WERI-Rb-1 (cell line): ENCODE measurements around the gene NPAS3.

ENCODE experiments used
- DNase-seq: peaks from one replicate; pipeline ENCODE4 v3.0.0-alpha.2; 2020
- H3K27ac ChIP-seq: fragments of 250-450 bp; sonication (Bioruptor Pico); 2 replicates; pipeline ENCODE4 v1.5.1; 2020; ENCODE audit warnings: mild to moderate bottlenecking, moderate library complexity
- H3K27me3 ChIP-seq: fragments of 250-450 bp; sonication (Bioruptor Pico); 2 replicates; pipeline ENCODE4 v1.5.1; 2021; ENCODE audit warnings: mild to moderate bottlenecking, low read depth, moderate library complexity; ENCODE audit not compliant: insufficient read depth, severe bottlenecking
- H3K36me3 ChIP-seq: fragments of 250-450 bp; sonication (Bioruptor Pico); 2 replicates; pipeline ENCODE4 v1.5.1; 2020; ENCODE audit warnings: mild to moderate bottlenecking, moderate library complexity
- H3K4me3 ChIP-seq: 2 replicates; pipeline ENCODE4 v1.5.1; 2011; ENCODE audit warnings: low read depth, mild to moderate bottlenecking, control low read depth, low read length
- H3K9me3 ChIP-seq: fragments of 250-450 bp; sonication (Bioruptor Pico); 2 replicates; pipeline ENCODE4 v1.5.1; 2021; ENCODE audit warnings: mild to moderate bottlenecking, moderate library complexity; ENCODE audit not compliant: severe bottlenecking
- CTCF ChIP-seq: IDR thresholded peaks from 2 replicates; pipeline ENCODE4 v1.5.1; 2011; ENCODE audit warnings: low read depth, mild to moderate bottlenecking, control low read depth, inconsistent platforms, low read length

The NPAS3 gene

DNA sequence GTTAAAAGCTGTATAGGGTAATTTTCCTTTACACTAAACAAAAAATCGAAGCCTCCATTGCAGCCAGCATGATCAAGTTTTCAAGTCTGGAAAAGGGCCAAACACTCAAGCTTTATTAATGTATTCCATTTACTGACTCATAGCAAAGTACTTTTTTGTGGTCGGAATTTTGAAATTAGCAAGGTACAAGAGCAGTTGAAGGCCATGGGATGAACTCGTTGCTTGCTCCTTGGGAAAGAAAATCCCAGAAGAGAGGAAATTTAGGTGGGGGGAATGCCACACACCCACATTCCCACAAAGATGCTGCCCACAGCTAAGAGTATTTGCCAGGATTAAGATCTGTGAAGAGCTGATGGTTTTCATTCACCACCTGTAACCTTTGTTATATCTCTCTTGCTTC is 678.5 kb downstream of the NPAS3 start:
- no peak overlapping the region for H3K27ac ChIP-seq
- DNase-seq, result no peak
- no peak for TF ChIP-seq CTCF
- no peaks in the 10 kb centered on the region for H3K9me3 ChIP-seq
- H3K36me3 ChIP-seq, result no peaks in the 10 kb centered on the region
- H3K27me3 ChIP-seq, result no peaks in the 10 kb centered on the region
- H3K4me3 ChIP-seq, result no peak overlapping the region

GRCh38 chr14:33618361-33619105 is 679.9 kb downstream of the NPAS3 start:
- H3K9me3 ChIP-seq, result no peaks in the 10 kb centered on the region
- H3K27me3 ChIP-seq, result no peaks in the 10 kb centered on the region
- no peaks in the 10 kb centered on the region for H3K36me3 ChIP-seq
- TF ChIP-seq CTCF, result no peak
- no peak overlapping the region for H3K4me3 ChIP-seq
- no peak overlapping the region for H3K27ac ChIP-seq
- DNase-seq, result no peak

DNA sequence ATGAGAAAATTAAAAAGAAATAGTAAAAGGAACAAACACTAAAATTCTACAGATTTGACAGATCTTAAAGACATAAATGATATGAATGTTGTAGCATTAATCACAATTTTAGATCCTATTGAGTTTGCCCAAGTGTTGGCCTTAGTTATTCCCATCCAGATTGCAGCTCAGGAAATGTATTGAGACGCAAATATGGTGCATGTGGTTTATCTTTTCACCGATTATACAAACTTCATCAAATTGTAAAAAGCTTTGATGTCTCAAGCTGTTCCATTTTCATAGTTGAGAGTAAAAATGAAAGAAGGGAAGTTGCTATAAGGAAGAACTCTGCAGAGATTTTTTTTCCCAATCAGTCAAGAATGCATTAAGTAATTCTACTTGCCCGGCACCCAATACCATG is 683.8 kb downstream of the NPAS3 start:
- DNase-seq, result no peak
- TF ChIP-seq CTCF, result no peak
- H3K36me3 ChIP-seq, result no peaks in the 10 kb centered on the region
- H3K4me3 ChIP-seq, result no peak overlapping the region
- H3K27me3 ChIP-seq, result no peaks in the 10 kb centered on the region
- H3K27ac ChIP-seq, result no peak overlapping the region
- no peaks in the 10 kb centered on the region for H3K9me3 ChIP-seq

DNA sequence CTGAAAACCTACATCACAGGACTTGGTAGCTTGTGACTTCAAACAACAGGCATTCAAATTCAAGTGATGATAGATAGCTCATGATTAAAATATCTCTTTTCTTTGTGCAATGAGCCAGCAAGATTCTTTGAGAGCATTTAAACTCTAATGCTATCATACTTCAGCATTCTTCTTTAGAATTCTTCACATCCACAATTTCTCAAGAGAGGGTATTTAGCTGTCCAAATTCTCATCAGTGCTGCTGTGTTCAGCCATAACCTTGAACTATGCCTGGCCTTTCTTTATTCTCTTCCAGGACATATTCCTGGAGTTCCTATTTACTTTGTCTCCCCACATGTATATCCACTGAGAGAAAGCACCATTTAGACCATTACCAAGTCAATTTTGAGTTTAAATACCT is 691.1 kb downstream of the NPAS3 start:
- no peaks in the 10 kb centered on the region for H3K36me3 ChIP-seq
- no peak overlapping the region for H3K4me3 ChIP-seq
- H3K27me3 ChIP-seq, result no peaks in the 10 kb centered on the region
- no peak for TF ChIP-seq CTCF
- DNase-seq, result no peak
- no peaks in the 10 kb centered on the region for H3K9me3 ChIP-seq
- no peak overlapping the region for H3K27ac ChIP-seq

GRCh38 chr14:33631021-33631420 is 692.3 kb downstream of the NPAS3 start:
- no peaks in the 10 kb centered on the region for H3K36me3 ChIP-seq
- TF ChIP-seq CTCF, result no peak
- H3K9me3 ChIP-seq, result no peaks in the 10 kb centered on the region
- no peak overlapping the region for H3K27ac ChIP-seq
- H3K4me3 ChIP-seq, result no peak overlapping the region
- no peak for DNase-seq
- H3K27me3 ChIP-seq, result no peaks in the 10 kb centered on the region

GRCh38 chr14:33631441-33631840 is 692.8 kb downstream of the NPAS3 start:
- no peak for DNase-seq
- H3K9me3 ChIP-seq, result no peaks in the 10 kb centered on the region
- H3K27me3 ChIP-seq, result no peaks in the 10 kb centered on the region
- H3K4me3 ChIP-seq, result no peak overlapping the region
- no peak overlapping the region for H3K27ac ChIP-seq
- no peaks in the 10 kb centered on the region for H3K36me3 ChIP-seq
- TF ChIP-seq CTCF, result no peak
